ENCODE results near the gene DLG2. TPM values are rescaled to one million over a fixed set of nuclear protein-coding genes. Genes with fewer than 3 reads are reported as not detected.

The DLG2 gene
- polyA plus RNA-seq, 3 donors, result 0.24 to 0.39 TPM; not detected in 1

- Mint-ChIP-seq H3K36me3 (no peaks in the 10 kb centered on the region), H3K4me3 (no peak overlapping the region), H3K27ac (no peak overlapping the region), H3K4me1 (no peaks in the 10 kb centered on the region), H3K27me3 (ENCODE audit: low read depth in 3 of 3) (no peaks in the 10 kb centered on the region), H3K9me3 (peaks cover 0 to 6% (median 2%) of the 10 kb centered on the region in 7 donors)
- no peak overlapping the region for H2AFZ ChIP-seq (ENCODE audit: insufficient read depth, low read depth, low read length, poor library complexity, severe bottlenecking)
- no peaks in the 10 kb centered on the region for H3K36me3 ChIP-seq (replicated peaks in 1 of 2; ENCODE audit: control insufficient read depth in 1 of 2, insufficient read depth in 2 of 2, low read length in 2 of 2)
- no peaks in the 10 kb centered on the region for H3K4me1 ChIP-seq (ENCODE audit: control insufficient read depth in 1 of 2, insufficient read depth in 2 of 2, low read length in 2 of 2)
- H3K27ac ChIP-seq (ENCODE audit: low read depth in 1 of 2, low read length in 2 of 2), result no peak overlapping the region
- TF ChIP-seq CTCF (IDR thresholded peaks at IDR 0.05), result no peak
- H3K9ac ChIP-seq (ENCODE audit: insufficient read depth, low read length, poor library complexity, severe bottlenecking), result no peak overlapping the region
- intact Hi-C loops (cut with micrococcal nuclease), result no loop called here
- H3K4me2 ChIP-seq (replicated peaks; ENCODE audit: extremely low read depth, low read length, poor library complexity, severe bottlenecking), result no peak overlapping the region
- no peaks in the 10 kb centered on the region for H3K27me3 ChIP-seq (ENCODE audit: control insufficient read depth in 2 of 2, insufficient read depth in 2 of 2, low read length in 2 of 2)
- no peaks in the 10 kb centered on the region for H3K9me3 ChIP-seq (replicated peaks in 1 of 2; ENCODE audit: control insufficient read depth in 1 of 2, insufficient read depth in 1 of 2, low read length in 2 of 2)
- no peak overlapping the region for H3K4me3 ChIP-seq (replicated peaks in 1 of 3; ENCODE audit: low read depth in 2 of 3, low read length in 3 of 3)
- no peaks in the 10 kb centered on the region for H4K20me1 ChIP-seq (ENCODE audit: insufficient read depth, low read length)
- no peak for DNase-seq
- no peaks in the 10 kb centered on the region for H3K79me2 ChIP-seq (ENCODE audit: insufficient read depth, low read length)
These were observed 1032.5 kb downstream of the DLG2 start for GRCh38 chr11:84594602-84595001.

GRCh38 chr11:84590106-84590505 lies 1037.0 kb downstream of the DLG2 start:
- DNase-seq, result no peak
- Mint-ChIP-seq H3K9me3 (peaks cover 0 to 6% (median 2%) of the 10 kb centered on the region in 7 donors), H3K4me3 (no peak overlapping the region), H3K27ac (no peak overlapping the region), H3K4me1 (no peaks in the 10 kb centered on the region), H3K36me3 (no peaks in the 10 kb centered on the region), H3K27me3 (ENCODE audit: low read depth in 3 of 3) (no peaks in the 10 kb centered on the region)
- no peaks in the 10 kb centered on the region for H3K9me3 ChIP-seq (replicated peaks in 1 of 2; ENCODE audit: control insufficient read depth in 1 of 2, insufficient read depth in 1 of 2, low read length in 2 of 2)
- intact Hi-C loops (cut with micrococcal nuclease), result no loop called here
- no peak overlapping the region for H3K4me2 ChIP-seq (replicated peaks; ENCODE audit: extremely low read depth, low read length, poor library complexity, severe bottlenecking)
- no peaks in the 10 kb centered on the region for H3K4me1 ChIP-seq (ENCODE audit: control insufficient read depth in 1 of 2, insufficient read depth in 2 of 2, low read length in 2 of 2)
- no CpG with 5 or more reads among the region's 2 CpGs for WGBS (ENCODE audit: insufficient coverage)
- H3K27ac ChIP-seq (ENCODE audit: low read depth in 1 of 2, low read length in 2 of 2), result no peak overlapping the region
- no peak overlapping the region for H2AFZ ChIP-seq (ENCODE audit: insufficient read depth, low read depth, low read length, poor library complexity, severe bottlenecking)
- TF ChIP-seq CTCF (IDR thresholded peaks at IDR 0.05), result no peak
- H3K36me3 ChIP-seq (replicated peaks in 1 of 2; ENCODE audit: control insufficient read depth in 1 of 2, insufficient read depth in 2 of 2, low read length in 2 of 2), result no peaks in the 10 kb centered on the region
- no peaks in the 10 kb centered on the region for H3K27me3 ChIP-seq (ENCODE audit: control insufficient read depth in 2 of 2, insufficient read depth in 2 of 2, low read length in 2 of 2)
- H3K4me3 ChIP-seq (replicated peaks in 1 of 3; ENCODE audit: low read depth in 2 of 3, low read length in 3 of 3), result no peak overlapping the region
- H3K79me2 ChIP-seq (ENCODE audit: insufficient read depth, low read length), result no peaks in the 10 kb centered on the region
- no peak overlapping the region for H3K9ac ChIP-seq (ENCODE audit: insufficient read depth, low read length, poor library complexity, severe bottlenecking)
- H4K20me1 ChIP-seq (ENCODE audit: insufficient read depth, low read length), result no peaks in the 10 kb centered on the region

All from CD14-positive monocyte (primary cell).